Fibroblast of pulmonary artery (primary cell): ENCODE data around the gene FCGR3A.
"Not testable (repeated sequence)": the region's sequence is repeated elsewhere in the genome, so short reads cannot be mapped to it uniquely, and the experiment has no call there.

Source experiments
- DNase-seq: peaks from one replicate; pipeline ENCODE4 v3.0.0-alpha.2; 2010; ENCODE audit warnings: low read depth
- H3K4me3 ChIP-seq: replicated peaks from 2 replicates; pipeline ENCODE4 v1.5.1; 2011; ENCODE audit warnings: low read depth, mild to moderate bottlenecking, control low read depth, low read length, moderate library complexity
- TF ChIP-seq, protein P1 (sequence below): IDR thresholded peaks from 2 replicates; pipeline ENCODE4 v1.5.1; 2011; ENCODE audit warnings: mild to moderate bottlenecking, control low read depth, low read length, inconsistent platforms; ENCODE audit errors: missing control alignments

The FCGR3A gene

DNA sequence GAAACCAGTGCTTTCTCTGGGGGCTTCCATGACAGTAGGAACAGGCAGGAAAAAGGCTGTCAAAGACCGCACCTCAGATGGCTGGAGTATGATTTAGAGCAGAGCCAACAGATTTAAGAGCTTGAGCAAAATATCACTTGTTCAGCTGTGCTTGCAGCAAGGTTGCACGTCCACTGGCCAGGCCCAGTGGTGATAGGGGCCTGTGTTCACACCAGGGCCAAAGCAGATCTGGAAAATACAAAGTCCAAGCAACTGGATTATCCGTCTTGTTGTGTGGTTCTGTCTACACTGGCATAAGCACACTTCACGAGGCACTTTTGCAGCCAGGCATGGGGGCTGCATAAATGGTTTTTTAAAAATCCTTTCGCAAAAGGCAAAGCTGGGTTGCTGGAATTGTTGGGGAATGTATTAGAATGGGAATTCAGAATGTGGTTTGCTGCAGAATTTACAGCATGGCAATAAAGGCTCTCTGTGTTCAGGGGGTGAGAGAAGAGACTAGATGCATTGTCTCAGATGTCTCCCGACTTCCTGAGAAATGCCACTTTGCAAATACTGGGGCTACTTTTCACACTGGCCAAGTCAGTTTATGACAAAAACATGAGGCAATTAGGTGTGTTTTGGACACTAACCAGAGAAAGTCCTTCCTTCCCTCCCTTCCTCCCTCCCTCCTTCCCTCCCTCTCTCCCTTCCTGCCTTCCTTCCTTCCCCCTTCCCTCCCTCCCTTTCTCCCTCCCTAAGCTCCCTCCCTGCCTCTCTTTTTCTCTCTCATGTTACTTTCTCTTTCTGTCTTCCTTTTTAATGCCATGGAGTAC is 36.8 kb downstream of the FCGR3A start:
- H3K4me3 ChIP-seq, DNase-seq: not testable (repeated sequence)

DNA sequence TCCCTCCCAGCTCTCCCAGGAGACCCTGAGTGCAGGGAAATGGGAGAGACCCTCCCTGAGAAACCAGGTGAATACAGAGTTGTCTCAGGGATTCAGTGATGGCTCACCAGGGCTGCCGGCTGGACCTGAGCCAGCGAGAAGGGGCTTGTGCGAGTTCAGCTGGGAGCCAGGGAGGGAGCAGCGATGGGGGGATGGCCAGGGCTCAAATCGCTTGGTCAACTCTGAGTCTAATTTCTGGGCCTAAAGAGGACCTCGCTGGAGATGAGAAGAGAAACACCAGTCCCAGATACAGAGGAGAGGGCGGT is 37.9 kb downstream of the FCGR3A start:
- no peak overlapping the region for H3K4me3 ChIP-seq
- no peak for DNase-seq
- TF ChIP-seq, protein P1, sequence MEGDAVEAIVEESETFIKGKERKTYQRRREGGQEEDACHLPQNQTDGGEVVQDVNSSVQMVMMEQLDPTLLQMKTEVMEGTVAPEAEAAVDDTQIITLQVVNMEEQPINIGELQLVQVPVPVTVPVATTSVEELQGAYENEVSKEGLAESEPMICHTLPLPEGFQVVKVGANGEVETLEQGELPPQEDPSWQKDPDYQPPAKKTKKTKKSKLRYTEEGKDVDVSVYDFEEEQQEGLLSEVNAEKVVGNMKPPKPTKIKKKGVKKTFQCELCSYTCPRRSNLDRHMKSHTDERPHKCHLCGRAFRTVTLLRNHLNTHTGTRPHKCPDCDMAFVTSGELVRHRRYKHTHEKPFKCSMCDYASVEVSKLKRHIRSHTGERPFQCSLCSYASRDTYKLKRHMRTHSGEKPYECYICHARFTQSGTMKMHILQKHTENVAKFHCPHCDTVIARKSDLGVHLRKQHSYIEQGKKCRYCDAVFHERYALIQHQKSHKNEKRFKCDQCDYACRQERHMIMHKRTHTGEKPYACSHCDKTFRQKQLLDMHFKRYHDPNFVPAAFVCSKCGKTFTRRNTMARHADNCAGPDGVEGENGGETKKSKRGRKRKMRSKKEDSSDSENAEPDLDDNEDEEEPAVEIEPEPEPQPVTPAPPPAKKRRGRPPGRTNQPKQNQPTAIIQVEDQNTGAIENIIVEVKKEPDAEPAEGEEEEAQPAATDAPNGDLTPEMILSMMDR, result no peak

DNA sequence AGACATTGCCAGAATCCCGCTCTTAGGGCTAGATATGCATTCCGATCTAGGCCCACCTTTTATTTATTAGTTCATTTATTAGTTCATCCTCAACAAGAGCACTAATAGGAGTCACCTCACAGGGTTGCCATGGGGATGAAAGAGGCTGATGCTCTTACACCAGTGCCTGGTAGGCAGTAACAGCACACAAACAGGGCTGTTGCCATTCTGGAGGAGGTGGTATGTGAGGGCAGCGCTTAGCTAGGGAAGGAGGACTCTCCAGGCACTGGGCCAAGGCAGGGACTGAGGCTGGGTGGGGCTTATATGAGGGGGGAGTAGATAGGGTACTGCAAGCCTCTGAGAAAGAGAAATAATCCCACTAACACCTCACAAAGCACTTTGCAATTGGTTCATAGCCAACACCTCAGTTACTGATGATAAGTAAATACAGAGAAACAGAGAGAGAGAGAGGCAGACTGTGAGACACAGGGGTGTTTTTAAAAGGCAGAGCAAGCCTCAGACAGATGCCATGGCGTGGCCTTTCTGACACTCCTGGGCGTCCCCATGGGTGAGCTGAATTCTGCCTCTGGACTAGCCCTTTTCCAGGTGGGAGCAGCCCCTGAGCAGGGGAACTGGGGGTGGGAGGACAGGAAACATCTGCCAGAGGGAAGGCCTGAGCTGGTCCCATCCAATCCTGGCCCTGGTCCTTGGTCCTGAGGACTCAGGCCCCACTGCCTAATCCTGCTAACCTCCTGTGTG is 38.4 kb downstream of the FCGR3A start:
- TF ChIP-seq, protein P1, result no peak
- H3K4me3 ChIP-seq, result no peak overlapping the region
- DNase-seq, result peak; percentile 26

DNA sequence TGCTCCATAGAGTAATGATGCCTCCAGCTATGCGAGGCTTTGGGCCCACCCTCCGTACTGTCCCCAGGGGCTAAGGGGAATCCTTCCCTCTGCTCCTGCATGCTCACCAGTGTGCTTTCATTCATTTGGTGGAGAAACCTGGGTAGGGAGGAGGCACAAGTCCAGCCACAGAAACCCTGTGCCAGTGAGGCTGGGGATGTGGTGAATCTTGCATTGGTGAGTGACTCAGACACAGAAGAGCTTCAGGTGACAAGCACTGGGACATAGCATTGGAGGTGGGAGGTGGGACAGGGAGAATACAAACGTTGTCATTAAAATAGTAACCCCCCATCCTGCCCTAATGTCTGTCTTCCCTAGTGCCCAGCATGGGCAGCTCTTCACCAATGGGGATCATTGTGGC is 39.1 kb downstream of the FCGR3A start:
- no peak for DNase-seq
- no peak overlapping the region for H3K4me3 ChIP-seq
- TF ChIP-seq, protein P1, result no peak

DNA sequence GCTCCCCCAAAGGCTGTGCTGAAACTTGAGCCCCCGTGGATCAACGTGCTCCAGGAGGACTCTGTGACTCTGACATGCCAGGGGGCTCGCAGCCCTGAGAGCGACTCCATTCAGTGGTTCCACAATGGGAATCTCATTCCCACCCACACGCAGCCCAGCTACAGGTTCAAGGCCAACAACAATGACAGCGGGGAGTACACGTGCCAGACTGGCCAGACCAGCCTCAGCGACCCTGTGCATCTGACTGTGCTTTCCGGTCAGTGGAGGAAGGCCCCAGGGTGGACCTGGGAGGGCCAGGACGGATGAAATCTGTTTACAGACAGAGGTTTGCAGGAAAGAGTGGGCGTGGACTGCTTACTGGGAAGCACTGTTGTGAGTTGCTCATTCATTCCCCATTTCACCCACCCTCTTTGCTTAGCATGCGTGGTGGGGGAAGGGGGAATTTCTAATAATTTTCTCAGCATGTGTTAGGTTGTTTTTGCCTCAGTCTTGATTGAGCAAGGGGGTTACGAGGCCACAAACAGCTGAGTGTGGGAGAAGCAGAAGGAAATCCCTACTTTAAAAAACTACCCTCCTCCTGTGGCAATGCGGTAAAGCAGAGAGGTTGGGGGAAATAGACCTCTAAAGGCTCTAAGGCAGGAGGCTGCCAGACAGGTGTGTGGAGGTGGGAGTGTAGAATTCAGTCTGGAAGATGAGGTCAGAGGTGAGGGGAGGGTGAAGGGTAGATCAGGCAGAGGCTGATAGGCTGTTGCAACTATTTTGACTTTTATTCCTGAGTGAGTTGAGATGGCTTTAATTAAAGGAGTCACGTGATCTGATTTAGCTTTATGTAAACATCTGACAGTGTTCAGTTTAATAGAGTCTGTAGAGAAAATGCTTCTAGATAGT is 43.0 kb downstream of the FCGR3A start:
- H3K4me3 ChIP-seq, result no peak overlapping the region
- peak; percentile 65 for DNase-seq
- TF ChIP-seq, protein P1, result no peak

DNA sequence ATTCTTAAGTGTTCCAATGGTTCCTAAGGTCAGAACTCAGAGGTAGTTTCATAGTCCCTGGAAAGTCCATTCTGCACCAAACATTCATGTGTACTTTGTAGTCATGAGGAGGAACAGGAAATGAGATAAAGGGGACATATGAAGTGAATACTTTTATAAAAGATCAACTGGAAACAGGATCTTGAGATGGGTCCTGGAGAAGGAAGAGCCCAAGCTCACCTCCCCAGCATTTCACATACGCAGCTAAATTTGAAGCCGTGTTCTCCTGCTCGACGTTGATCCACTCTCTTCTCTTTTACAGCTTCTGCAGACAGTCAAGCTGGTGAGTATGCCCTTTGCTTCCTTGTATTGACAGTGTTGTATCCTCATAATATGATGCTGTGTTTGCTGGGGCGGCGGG is 43.9 kb downstream of the FCGR3A start:
- TF ChIP-seq, protein P1, result no peak
- H3K4me3 ChIP-seq, result no peak overlapping the region
- no peak for DNase-seq

DNA sequence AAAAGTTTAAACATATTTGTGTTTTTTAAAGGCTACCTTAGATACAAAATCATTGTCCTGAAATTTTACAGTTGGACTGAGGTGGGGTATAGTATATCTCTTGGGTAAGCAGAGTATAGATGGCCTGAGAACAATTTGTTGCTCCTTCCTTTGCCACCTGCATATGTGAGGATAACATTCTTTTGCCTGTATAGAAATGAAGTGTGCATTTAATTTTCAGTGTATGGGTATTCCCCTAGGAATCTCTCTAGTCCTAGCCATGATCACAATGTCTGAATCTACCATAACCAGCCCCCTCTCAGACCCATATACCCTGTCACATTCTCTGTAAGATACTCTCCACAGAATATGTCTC is 46.2 kb downstream of the FCGR3A start:
- TF ChIP-seq, protein P1, result no peak
- DNase-seq, result no peak
- H3K4me3 ChIP-seq, result no peak overlapping the region
